ENCODE data around the gene GET3. TPM values are rescaled to one million over a fixed set of nuclear protein-coding genes. Genes with fewer than 3 reads are reported as not detected.
A peak's percentile ranks its signal among the peaks of the same experiment; 100 is the strongest.

Gene GET3
- total RNA-seq, 3 donors from 2014 or later = 50.8 to 64.6 (median 62.6) TPM

DNA sequence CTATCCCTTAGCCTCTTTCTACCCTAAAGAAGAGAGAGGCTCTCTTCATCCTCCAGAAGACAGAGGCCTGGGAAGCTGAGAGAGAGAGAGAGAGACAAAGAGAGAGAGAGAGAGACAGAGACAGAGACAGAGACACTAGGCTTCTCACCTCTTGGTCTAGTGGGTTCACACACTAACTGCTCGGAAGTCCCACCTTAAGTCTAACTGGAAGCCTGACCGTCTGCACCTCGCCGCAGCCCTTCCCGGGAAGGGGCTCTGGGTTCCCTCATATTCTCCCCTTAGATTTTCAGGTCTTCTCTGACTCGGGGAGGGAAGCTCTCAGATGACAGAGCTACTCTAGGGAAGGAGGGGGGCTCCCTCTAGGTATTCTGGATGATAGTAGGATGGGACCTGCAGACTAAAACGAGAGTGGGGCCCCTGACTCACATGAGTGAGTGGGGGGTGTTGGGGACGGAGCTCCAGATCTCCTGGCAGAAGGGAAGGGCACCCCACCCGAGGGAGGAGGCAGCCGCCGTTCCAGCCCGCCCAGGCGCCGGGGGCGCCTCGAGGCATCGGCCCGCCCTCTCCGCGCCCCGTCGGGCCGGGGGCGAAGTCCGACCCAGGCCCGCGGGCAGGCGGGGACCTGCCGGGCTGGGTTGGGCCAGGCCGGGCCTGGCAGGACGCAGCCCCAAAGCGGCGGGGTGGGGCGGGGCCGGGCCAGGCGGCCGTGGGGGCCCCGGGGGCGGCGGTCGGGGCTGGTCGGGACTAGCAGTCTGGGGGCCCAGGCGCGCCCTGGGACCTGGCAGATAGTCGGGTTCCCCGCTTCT is 52.0 kb downstream of the GET3 start:
- no peak for DNase-seq (ENCODE audit: low spot score in 2 of 2)
- intact Hi-C loops (cut with DNase I; ENCODE audit: low total_unique reads) = no loop called here
- Histone ChIP-seq H3K4me3 (peak overlapping the region; percentile 92 to 100 (median 95)), H3K36me3 (no peaks in the 10 kb centered on the region), H3K27ac (peak overlapping the region; percentile 98 to 100), H3K9me3 (no peaks in the 10 kb centered on the region), H3K27me3 (no peaks in the 10 kb centered on the region), H3K4me1 (peaks cover 6 to 35% of the 10 kb centered on the region in 2 donors)
- TF ChIP-seq, protein P1, sequence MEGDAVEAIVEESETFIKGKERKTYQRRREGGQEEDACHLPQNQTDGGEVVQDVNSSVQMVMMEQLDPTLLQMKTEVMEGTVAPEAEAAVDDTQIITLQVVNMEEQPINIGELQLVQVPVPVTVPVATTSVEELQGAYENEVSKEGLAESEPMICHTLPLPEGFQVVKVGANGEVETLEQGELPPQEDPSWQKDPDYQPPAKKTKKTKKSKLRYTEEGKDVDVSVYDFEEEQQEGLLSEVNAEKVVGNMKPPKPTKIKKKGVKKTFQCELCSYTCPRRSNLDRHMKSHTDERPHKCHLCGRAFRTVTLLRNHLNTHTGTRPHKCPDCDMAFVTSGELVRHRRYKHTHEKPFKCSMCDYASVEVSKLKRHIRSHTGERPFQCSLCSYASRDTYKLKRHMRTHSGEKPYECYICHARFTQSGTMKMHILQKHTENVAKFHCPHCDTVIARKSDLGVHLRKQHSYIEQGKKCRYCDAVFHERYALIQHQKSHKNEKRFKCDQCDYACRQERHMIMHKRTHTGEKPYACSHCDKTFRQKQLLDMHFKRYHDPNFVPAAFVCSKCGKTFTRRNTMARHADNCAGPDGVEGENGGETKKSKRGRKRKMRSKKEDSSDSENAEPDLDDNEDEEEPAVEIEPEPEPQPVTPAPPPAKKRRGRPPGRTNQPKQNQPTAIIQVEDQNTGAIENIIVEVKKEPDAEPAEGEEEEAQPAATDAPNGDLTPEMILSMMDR (IDR thresholded peaks at IDR 0.05) = no peak
- peak in 1 of 3 donors; percentile 17 for TF ChIP-seq POLR2AphosphoS5 (IDR thresholded peaks at IDR 0.05)

DNA sequence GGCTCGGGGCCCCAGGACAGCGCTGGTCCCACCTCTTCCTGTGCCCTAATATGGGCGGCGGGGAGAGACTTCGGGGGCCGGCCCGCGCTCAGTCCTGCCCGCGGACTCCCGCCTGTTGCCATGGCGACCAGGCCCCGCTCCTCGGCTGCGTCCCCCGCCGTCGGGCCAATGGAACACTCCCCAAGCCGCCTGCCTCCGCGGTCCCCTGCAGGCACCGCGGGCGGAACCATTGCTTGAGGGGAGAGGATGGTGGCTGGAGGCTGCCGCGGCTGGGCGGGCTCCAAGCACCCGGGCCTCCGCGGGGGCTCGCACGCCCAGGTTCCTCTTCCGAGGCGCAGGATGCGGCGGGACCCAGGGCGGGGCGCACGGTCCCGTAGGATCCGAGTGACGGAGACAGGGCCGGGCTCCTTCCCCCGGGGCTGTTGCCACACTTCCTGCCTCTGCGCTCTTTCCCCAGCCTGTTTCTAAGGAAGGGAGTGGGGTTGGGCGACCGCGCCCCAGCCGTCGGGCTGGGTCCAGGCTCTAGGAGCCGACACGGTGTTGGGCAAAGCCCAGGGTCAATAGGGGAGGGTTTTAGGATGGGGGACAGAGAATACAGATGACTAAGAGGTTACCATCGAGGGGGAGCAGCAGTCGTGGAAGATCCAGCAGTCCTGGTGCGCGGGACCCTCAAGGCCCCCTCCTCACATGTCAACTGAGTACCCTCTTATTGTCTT is 52.8 kb downstream of the GET3 start:
- intact Hi-C loops (cut with DNase I; ENCODE audit: low total_unique reads) = loop anchor here (2.0 kb wide), 1 partner anchor 13 kb away; no protein-coding TSS in a partner anchor
- H3K4me1 ChIP-seq = peaks cover 6 to 29% of the 10 kb centered on the region in 2 donors
- no peaks in the 10 kb centered on the region for H3K9me3 ChIP-seq
- H3K4me3 ChIP-seq = peak overlapping the region; percentile 92 to 100 (median 95)
- no peaks in the 10 kb centered on the region for H3K27me3 ChIP-seq
- no peaks in the 10 kb centered on the region for H3K36me3 ChIP-seq
- DNase-seq (ENCODE audit: low spot score in 2 of 2) = peak; percentile 95 to 96
- TF ChIP-seq, protein P1 (IDR thresholded peaks at IDR 0.05) = peak in 1 of 3 donors; percentile 7
- TF ChIP-seq POLR2AphosphoS5 (IDR thresholded peaks at IDR 0.05) = peak; percentile 95 to 97 (median 96)
- peak; percentile 96 for TF ChIP-seq POLR2A (IDR thresholded peaks at IDR 0.05)
- H3K27ac ChIP-seq = peak overlapping the region; percentile 98 to 100

DNA sequence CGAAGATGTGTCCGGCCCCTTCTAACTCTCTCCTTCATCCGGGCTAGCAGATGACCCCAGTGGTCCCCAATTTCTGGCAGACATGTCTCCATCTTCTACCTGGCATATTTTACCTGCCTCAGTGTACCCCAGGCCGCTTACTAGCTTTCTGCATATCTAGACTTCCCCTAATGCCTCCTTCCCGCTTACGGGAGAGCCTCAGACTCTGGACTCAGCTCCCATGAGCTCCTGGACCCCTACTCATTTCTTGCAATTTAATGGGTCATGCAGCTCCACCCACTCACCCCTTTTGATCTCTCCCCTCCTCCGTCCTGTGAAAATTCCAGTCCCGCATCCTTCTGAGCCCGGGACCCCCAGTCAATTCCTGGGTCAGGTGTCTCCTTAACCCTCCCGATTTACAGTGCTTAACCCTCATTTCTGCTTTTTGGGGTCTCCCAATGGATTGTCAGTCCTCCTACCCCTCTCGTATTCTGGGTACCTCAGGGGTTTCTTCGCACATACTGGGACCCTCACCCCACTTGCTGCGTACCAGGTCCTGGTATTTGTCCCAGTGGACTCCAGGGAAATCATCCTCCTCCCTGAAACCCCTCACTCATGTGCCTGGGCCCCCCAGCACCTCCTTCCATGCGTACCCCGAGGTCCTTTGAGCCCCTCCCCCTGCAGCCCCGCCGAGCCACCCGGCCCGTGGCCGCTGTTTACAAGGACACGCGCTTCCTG is 53.5 kb downstream of the GET3 start:
- TF ChIP-seq POLR2AphosphoS5 (IDR thresholded peaks at IDR 0.05) (no peak), POLR2A (IDR thresholded peaks at IDR 0.05) (no peak)
- TF ChIP-seq, protein P1 (IDR thresholded peaks at IDR 0.05) = no peak
- H3K4me1 ChIP-seq = peaks cover 6 to 24% of the 10 kb centered on the region in 2 donors
- intact Hi-C loops (cut with DNase I; ENCODE audit: low total_unique reads) = loop anchor here (2.0 kb wide), 1 partner anchor 14 kb away; no protein-coding TSS in a partner anchor
- no peaks in the 10 kb centered on the region for H3K27me3 ChIP-seq
- peak overlapping the region; percentile 92 to 100 (median 95) for H3K4me3 ChIP-seq
- no peak for DNase-seq (ENCODE audit: low spot score in 2 of 2)
- no peaks in the 10 kb centered on the region for H3K36me3 ChIP-seq
- H3K9me3 ChIP-seq = no peaks in the 10 kb centered on the region
- peak overlapping the region; percentile 98 to 100 for H3K27ac ChIP-seq

- peak within 1 kb of the TSS; percentile 98 to 100 for H3K27ac ChIP-seq
- H3K27me3 ChIP-seq = no peaks in the 10 kb centered on the region
- intact Hi-C loops (cut with DNase I; ENCODE audit: low total_unique reads) = loop anchor here (2.0 kb wide), 1 partner anchor 15 kb away; no protein-coding TSS in a partner anchor
- peak; percentile 98 to 99 for DNase-seq (ENCODE audit: low spot score in 2 of 2)
- H3K4me1 ChIP-seq = peaks cover 6 to 30% of the 10 kb centered on the region in 2 donors
- H3K4me3 ChIP-seq = peak within 1 kb of the TSS; percentile 92 to 100 (median 95)
- peak; percentile 100 for TF ChIP-seq POLR2AphosphoS5 (IDR thresholded peaks at IDR 0.05)
- TF ChIP-seq, protein P1 (IDR thresholded peaks at IDR 0.05) = no peak
- TF ChIP-seq POLR2A (IDR thresholded peaks at IDR 0.05) = peak; percentile 100
- no peaks in the 10 kb centered on the region for H3K36me3 ChIP-seq
- H3K9me3 ChIP-seq = no peaks in the 10 kb centered on the region
Observed at GRCh38 chr19:12791345-12792050, 54.2 kb downstream of the GET3 start, which contains the start of gene JUNB. JUNB (plus strand) TSS chr19:12791486; CDS start chr19:12791772, 286 bp downstream.
